Inferior parietal cortex (tissue), 1 donor: Measurements from ENCODE around the gene GNB1L.

ENCODE experiments used
- DNase-seq: peaks from one replicate; pipeline ENCODE4 v3.0.0-alpha.2; 2016; ENCODE audit errors: extremely low spot score

Gene GNB1L

GRCh38 chr22:19760951-19761724 is 93.5 kb downstream of the GNB1L start:
- no peak for DNase-seq

- DNase-seq: no peak
Measured at GRCh38 chr22:19760058-19760950, 94.4 kb downstream of the GNB1L start, which contains the start of gene TBX1. Gene TBX1, plus strand, starts transcription at chr22:19760778. Its CDS starts 66 bp downstream, at chr22:19760844.

GRCh38 chr22:19759427-19760057 is 95.1 kb downstream of the GNB1L start:
- no peak for DNase-seq

GRCh38 chr22:19758896-19759426 is 95.7 kb downstream of the GNB1L start:
- no peak for DNase-seq

GRCh38 chr22:19757985-19758895 is 96.4 kb downstream of the GNB1L start:
- DNase-seq: no peak

GRCh38 chr22:19757140-19757984 is 97.3 kb downstream of the GNB1L start:
- no peak for DNase-seq

- DNase-seq: peak; percentile 39
Measured at GRCh38 chr22:19756288-19757128, 98.2 kb downstream of the GNB1L start.

- DNase-seq: no peak
Measured at GRCh38 chr22:19755722-19756287, 98.9 kb downstream of the GNB1L start.

GRCh38 chr22:19755145-19755710 is 99.4 kb downstream of the GNB1L start:
- no peak for DNase-seq

GRCh38 chr22:19754701-19755144 is 100.0 kb downstream of the GNB1L start:
- DNase-seq: no peak

- DNase-seq: no peak
Measured at GRCh38 chr22:19753996-19754700, 100.5 kb downstream of the GNB1L start.

- no peak for DNase-seq
Measured at GRCh38 chr22:19753090-19753842, 101.4 kb downstream of the GNB1L start.

GRCh38 chr22:19751497-19752245 is 103.0 kb downstream of the GNB1L start:
- no peak for DNase-seq

GRCh38 chr22:19750507-19751490 is 103.9 kb downstream of the GNB1L start:
- no peak for DNase-seq

- DNase-seq: no peak
Measured at GRCh38 chr22:19749876-19750275, 104.8 kb downstream of the GNB1L start.
